H1 (cell line): ENCODE measurements around the gene COQ5. TPM values are rescaled to one million over a fixed set of nuclear protein-coding genes. Genes with fewer than 3 reads are reported as not detected.

Source experiments
- CBX8 ChIP-seq: fragments of 300-800, 300-1000 bp; sonication (generic); IDR thresholded peaks from 2 replicates; pipeline ENCODE4 v1.7.1; 2016; ENCODE audit warnings: low read depth, low read length, borderline replicate concordance
- TAF7 ChIP-seq: optimal IDR thresholded peaks from 2 replicates; pipeline ENCODE3; 2011; ENCODE audit warnings: low read depth, mild to moderate bottlenecking, inconsistent platforms, low read length, moderate library complexity, borderline replicate concordance
- polyA plus RNA-seq, 7 experiments: library from polyadenylated mRNA; depleted of rRNA in 3 of 7; stranded (reverse) in 5 of 7; unstranded in 2 of 7; fragments of >200 nt in 5 of 7; fragments of 200-250 nt in 2 of 7; gene quantifications; 1 replicate in 5 of 7; 2 replicates in 1 of 7; 4 replicates in 1 of 7; pipeline versions ENCODE4 v1.2.1 to v1.2.3, GENCODE V29; 2011 to 2013; ENCODE audit warnings: missing spikeins in 2 of 7, mixed read lengths in 2 of 7
- total RNA-seq: library from RNA; stranded (reverse); fragmentation: NEBNext Ultra II Directional; extraction: Animal tissue kit (Norgen Biotek cat#: 25700); gene quantifications from 2 replicates; pipeline ENCODE4 v1.2.1, GENCODE V29; 2021

The COQ5 gene
- total and polyA plus RNA-seq, 2 of the 8 experiments (the other 6 are each of a cell fraction or from before 2014, with no cell fraction given): 35.1 to 35.8 TPM

- TF ChIP-seq CBX8: no peak
- no peak for TF ChIP-seq TAF7
These were observed 25.7 kb upstream of the COQ5 start (continued) for GRCh38 chr12:120554678-120555077.
